Retinal pigment epithelial cell (primary cell): ENCODE measurements around the gene CSRNP3.

Source experiments
- DNase-seq: peaks from one replicate; pipeline ENCODE4 v3.0.0-alpha.2; 2010; ENCODE audit warnings: low read depth
- H3K4me3 ChIP-seq: 2 replicates; pipeline ENCODE4 v1.5.1; 2011; ENCODE audit warnings: mild to moderate bottlenecking, low read length, control low read depth, moderate library complexity
- CTCF ChIP-seq: conservative IDR thresholded peaks from 2 replicates; pipeline ENCODE4 v1.5.1; 2011; ENCODE audit warnings: low read depth, low read length, control low read depth, inconsistent platforms

CSRNP3 gene

GRCh38 chr2:165635532-165635931 lies 166.0 kb downstream of the CSRNP3 start:
- TF ChIP-seq CTCF = no peak
- DNase-seq = no peak
- no peak overlapping the region for H3K4me3 ChIP-seq

GRCh38 chr2:165636959-165637358 lies 167.5 kb downstream of the CSRNP3 start:
- no peak for TF ChIP-seq CTCF
- no peak overlapping the region for H3K4me3 ChIP-seq
- DNase-seq = no peak

GRCh38 chr2:165637396-165637795 lies 167.9 kb downstream of the CSRNP3 start:
- no peak for TF ChIP-seq CTCF
- DNase-seq = no peak
- H3K4me3 ChIP-seq = no peak overlapping the region

GRCh38 chr2:165639504-165639903 lies 170.0 kb downstream of the CSRNP3 start:
- no peak for TF ChIP-seq CTCF

GRCh38 chr2:165640247-165640929 lies 170.9 kb downstream of the CSRNP3 start:
- no peak for TF ChIP-seq CTCF
- DNase-seq = no peak
- no peak overlapping the region for H3K4me3 ChIP-seq

More at GRCh38 chr2:165639504-165639903, 170.0 kb downstream of the CSRNP3 start:
- DNase-seq = no peak
- H3K4me3 ChIP-seq = no peak overlapping the region

GRCh38 chr2:165645930-165646831 lies 176.7 kb downstream of the CSRNP3 start:
- no peak overlapping the region for H3K4me3 ChIP-seq
- DNase-seq = no peak
- TF ChIP-seq CTCF = no peak
